Cerebellar nuclear complex (tissue), 1 donor: ENCODE measurements around the gene SGF29.
"Not testable (repeated sequence)": the region's sequence is repeated elsewhere in the genome, so short reads cannot be mapped to it uniquely, and the experiment has no call there.

Source experiments
- DNase-seq, 2 experiments: peaks; one replicate each; lab custom pipeline; 2025; lab: John Stamatoyannopoulos, UW

SGF29 gene

DNA sequence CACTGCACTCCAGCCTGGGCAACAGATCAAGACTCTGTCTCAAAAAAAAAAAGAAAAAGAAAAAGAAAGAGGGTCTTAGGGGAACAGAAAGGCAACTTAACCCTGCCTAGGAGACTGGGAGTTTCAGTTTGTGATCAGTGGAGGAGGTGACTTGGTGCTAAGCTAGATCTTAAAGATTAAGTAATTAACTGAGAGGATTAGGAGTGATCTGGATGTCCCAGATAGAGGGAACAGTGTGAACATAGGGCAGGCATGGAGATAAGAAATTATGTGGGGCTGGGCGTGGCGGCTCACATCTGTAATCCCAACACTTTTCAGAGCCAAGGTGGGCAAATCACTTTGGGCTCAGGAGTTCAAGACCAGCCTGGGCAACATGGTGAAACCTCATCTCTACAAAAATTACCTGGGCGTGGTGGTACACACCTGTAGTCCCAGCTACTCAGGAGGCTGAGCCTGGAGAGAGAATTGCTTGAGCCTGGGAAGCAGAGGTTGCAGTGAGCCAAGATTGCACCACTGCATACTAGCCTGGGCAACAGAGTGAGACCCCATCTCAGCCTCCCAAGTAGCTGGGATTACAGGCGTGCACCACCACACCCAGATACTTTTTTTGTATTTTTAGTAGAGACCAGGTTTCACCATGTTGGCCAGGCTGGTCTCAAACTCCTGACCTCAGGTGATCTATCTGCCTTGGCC is 12.7 kb downstream of the SGF29 start:
- DNase-seq: not testable (repeated sequence)

DNA sequence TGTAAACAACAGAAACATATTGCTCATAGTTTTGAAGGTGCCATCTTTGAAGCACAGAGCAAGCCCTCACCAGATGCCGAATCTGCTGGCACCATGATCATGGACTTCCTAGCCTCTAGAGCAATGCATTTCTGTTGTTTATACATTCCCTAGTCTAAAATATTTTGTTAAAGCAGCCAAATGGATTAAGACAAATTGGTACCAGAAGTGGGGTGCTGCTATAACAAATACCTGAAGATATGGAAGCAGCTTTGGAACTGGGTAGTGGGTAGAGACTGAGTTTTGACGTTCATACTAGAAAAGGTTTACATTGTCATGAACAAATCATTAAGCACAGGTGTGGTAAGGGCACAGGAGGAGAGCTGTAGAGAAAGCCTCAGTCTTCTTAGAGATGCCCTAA is 13.6 kb downstream of the SGF29 start:
- no peak for DNase-seq

DNA sequence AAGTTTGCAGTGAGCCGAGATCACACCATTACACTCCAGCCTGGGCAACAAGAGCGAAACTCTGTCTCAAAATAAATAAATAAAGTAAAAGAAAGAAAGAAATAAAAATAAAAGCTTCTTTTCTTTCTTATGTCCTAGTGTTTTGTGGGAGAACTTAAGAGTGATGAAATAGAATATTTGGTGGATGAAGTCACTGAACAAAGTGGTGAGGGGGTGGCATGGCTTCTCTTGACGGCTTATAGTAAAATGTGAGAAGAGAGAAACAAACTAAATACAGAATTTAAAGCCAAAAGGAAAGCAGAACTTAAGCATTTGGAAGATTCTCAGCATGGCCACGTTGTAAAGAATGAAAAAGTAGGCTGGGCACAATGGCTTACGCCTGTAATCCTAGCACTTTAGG is 15.3 kb downstream of the SGF29 start:
- no peak for DNase-seq

DNA sequence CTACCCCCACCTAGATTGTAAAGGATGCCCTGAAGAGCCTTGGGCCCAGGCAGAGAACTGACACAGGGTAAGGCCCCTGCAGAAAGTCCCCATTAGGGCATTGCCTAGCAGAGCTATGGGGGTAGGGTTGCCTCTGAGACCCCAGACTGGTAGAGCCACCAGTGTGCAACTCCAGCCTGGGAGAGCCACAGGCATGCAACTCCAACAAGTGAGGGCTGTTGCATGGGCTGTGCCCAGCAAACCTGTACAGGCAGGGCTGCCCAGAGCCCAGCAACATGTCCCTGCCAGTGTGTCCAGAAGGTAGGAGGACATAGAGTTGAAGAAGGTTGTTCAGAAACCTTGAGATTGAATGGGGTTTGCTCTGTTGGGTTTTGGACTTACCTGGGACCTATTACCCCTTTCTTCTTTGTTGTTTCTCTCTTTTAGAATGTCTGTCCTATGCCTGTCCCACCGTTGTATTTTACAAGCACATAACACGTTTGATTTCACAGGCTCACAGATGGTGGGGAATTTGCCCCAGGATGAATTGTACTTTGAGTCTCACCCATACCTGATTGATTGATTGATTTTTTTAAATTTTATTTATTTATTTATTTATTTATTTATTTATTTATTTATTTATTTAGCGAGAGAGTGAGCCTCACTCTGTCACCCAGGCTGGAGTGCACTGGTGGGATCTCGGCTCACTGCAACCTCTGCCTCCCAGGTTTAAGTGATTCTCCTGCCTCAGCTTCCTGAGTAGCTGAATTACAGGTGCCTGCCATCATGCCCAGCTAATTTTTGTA is 16.4 kb downstream of the SGF29 start:
- no peak for DNase-seq

DNA sequence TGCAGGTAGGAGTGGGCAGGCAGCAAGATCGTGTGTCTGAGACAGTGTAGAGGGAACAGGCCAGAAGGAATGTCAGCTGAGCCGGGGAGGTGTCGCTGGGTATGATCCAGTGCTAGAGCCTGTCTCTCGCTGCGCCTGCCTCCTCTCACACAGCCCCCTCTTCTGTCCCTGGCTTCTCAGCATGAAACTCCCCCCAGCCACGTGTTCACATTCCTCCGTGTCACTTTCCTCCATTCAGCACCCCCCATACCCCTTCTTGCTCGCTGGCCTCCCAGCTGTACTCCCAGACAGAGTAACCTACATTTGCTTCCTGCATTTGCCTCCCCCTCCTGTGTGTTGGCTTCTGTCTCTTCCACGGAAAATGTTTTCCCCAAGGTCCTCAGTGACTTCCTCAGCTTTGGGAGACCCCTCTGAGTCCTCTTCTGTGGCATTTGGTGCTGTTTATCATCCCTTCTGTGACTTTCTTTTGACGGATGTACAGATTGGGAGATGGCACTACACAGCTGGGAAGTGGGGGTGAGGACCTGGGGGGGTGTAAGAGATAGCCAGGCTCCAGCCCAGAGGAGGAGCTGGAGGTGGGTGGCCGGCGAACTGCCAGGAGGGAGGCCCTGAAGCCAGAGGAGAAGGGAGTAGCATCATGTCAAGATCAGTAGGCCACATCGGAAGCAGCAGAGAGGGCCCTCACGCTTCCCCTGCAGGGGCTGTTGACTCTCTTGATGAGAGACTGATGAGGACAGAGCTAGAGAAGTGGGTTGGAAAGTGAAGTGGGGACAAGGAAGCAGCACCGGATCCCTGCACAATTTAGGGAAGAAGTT is 19.2 kb downstream of the SGF29 start:
- no peak for DNase-seq

DNA sequence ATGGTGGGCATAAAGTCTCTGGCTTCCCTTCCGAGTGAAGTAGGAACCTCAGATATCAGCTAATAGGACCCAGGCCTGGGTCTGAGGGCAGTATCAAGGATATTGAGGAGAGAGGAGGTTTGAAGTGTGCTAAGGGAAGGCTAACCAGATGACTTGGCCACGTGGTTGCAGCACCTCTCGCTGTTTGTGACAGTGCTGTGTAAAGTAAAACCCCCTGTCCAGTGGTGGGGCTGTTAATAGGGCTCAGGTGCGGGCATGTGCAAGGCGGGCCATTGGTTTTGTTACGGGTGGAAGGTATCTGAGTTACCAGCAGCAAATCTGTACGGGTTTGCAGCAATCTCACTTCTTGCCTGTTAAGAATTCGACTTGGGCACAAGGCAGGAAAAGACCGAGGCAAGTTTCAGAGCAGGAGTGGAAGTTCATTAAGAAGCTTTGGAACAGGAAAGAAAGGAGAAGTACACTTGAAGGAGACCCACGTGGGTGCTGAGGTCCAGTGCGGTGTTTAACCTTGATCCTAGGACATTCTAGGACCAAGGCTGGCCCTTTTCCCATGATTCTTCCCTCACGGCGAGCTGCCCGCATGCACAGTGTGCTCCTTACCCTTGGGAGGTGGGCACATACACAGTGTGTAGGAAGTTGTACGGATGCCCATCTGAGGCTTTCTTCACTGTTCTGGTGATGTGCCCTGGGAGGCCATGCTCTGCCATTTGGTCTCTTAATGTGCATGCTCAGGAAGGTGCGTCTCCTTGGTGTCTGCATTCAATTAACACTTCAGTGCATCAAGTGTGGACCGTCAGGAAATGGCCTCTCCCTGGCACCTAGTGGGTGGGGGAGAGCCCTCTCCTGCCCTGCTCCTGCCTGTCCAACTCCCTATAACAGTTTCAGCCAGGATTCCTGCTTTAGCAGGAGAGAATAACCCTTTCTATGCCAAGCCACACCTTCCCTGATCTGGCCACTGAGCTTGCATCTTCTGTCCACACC is 20.3 kb downstream of the SGF29 start:
- no peak for DNase-seq

DNA sequence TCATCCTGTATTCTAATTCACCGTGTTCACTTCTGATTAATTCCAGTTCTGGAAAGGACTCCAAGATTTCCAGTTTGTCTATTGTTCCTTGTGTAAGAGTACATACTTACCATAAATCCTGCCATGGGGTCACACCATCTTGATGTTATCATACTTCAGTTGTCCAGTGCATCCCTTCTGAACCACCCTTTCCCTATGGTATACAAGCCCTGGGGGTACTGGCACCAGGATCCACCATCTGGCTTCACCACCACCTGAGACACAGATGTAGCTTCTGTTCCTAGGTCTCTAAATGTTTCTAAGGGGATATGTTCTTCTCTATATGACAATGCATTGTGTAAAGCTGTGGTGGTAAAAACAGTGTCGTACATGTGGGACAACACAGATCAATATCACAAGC is 21.2 kb downstream of the SGF29 start:
- no peak for DNase-seq

DNA sequence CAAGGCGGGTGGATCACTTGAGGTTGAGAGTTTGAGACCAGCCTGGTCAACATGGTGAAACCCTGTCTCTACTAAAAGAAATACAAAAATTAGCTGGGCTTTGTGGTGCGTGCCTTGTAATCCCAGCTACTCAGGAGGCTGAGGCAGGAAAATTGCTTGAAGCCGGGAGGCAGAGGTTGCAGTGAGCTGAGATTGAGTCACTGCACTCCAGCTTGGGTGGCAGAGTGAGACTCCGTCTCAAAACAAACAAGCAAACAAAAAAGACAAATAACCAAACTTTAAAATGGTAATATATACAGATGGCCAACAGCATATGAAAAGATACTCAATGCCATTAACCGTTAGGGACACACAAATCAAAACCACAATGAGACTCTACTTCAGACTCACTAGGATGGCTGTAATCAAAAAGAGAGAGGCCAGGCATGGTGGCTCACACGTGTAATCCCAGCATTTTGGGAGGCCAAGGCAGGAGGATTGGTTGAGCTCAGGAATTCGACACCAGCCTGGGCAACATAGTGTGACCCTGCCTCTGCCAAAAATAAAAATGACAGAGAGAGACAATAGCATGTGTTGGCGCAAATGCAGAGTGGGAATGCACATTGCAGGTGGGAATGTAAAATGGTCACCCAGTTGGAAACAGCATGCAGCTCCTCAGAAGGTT is 21.9 kb downstream of the SGF29 start:
- DNase-seq: no peak

DNA sequence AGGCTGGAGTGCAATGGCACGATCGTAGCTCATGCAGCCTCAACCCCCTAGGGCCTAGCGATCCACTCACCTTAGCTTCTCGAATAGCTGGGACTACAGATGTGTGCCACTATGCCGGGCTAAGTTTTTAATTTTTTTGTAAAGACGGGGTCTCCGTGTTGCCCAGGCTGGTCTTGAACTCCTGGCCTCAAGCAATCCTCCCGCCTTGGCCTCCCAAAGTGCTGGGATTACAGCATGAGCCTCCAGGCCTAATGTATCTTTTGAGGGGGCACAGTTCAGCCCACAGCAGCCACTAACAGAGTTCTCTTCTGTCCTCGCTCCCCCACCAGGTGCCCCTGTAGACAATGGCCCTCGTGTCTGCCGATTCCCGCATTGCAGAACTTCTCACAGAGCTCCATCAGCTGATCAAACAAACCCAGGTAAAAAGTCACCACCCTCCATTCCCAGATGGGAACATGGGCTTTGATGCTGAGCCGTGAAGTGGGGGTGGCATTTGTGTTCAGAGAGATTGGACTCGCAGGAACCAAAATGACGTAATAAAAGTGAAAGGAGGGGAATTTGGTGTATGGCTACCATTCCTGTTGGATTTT is 27.1 kb downstream of the SGF29 start:
- no peak for DNase-seq

DNA sequence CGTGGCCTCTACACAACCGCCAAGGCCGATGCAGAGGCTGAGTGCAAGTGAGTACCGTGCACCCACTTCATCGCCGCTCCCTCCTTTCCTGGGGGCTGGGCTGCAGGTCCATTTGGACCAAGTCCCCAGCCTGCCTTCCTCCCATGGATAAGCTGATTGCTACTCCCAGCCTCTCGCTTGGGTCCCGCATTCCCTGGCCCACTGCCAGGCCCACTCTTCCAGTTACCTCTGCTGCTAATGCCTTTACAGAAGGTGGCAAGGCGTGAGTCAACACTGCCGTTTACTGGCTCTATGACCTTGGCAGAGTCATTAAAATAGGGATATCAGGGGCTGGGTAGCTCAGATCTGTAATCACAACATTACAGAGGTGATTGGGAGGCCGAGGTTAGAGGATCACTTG is 32.0 kb downstream of the SGF29 start:
- DNase-seq: no peak

DNA sequence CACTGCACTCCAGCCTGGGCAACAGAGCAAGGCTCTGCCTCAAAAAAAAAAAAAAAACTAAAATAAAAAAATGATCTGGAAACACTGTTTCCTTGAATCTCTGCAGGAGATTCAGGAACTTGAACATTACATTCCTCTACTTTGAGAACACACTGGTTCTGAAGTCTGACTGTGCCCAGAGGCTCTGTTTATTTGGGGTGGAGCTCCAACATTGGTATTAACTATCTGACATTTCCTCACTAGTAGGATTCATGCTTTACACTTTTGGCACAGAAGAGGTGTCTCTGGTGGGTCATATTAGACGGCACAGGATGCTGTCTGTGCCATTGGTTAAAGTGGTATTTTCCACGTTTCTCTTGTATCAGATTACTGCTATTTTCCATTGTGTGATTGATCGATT is 32.7 kb downstream of the SGF29 start:
- DNase-seq: no peak

DNA sequence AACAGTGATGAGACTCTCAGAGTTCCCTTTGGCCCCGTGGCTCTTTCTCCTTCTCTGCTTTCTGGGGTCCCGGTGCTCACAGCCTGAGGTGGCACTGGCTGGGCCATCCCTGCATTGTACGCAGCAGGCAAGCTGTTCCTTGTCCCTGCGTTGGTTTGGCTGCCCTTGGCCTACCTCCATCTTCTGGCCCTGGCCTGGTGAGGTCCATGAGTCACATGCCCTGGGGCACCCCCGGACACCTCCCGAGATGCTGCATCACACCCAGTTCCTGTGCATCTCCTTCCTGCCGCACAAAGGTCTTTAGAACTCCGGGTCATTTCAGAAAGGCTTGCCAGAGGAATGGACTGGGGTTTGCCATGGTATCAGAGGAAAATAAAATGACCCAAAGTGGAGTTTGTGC is 33.7 kb downstream of the SGF29 start:
- no peak for DNase-seq

DNA sequence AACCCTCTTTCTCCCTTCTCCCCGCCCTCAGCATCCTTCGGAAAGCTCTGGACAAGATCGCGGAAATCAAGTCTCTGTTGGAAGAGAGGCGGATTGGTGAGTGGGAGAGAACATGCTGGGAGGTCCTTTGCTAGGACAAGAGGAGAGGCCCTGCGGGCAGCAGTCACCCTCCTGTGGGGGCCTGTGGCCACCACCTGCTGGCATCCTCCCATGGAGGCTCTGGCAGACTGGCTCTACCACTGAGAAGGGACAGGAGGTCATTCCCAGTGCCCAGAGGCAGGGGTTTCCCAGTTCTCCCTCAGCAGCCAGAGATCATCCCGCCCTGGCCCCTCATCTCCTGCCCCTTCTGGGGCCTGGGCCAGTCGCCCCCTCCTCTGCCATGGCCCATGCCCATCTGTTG is 35.3 kb downstream of the SGF29 start:
- no peak for DNase-seq

DNA sequence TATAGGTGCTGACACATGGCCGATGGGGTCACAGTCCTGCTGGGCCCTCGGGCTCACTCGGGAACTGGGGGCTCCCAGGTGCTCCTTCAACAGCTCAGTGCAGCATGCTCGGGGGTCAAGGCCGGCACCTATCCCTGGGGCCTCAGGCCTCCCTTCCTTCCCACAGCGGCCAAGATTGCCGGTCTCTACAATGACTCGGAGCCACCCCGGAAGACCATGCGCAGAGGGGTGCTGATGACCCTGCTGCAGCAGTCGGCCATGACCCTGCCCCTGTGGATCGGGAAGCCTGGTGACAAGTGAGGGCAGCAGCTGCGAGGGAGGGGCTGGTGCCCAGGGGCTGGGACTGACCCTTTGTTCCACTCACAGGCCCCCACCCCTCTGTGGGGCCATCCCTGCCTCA is 36.2 kb downstream of the SGF29 start:
- DNase-seq: no peak

DNA sequence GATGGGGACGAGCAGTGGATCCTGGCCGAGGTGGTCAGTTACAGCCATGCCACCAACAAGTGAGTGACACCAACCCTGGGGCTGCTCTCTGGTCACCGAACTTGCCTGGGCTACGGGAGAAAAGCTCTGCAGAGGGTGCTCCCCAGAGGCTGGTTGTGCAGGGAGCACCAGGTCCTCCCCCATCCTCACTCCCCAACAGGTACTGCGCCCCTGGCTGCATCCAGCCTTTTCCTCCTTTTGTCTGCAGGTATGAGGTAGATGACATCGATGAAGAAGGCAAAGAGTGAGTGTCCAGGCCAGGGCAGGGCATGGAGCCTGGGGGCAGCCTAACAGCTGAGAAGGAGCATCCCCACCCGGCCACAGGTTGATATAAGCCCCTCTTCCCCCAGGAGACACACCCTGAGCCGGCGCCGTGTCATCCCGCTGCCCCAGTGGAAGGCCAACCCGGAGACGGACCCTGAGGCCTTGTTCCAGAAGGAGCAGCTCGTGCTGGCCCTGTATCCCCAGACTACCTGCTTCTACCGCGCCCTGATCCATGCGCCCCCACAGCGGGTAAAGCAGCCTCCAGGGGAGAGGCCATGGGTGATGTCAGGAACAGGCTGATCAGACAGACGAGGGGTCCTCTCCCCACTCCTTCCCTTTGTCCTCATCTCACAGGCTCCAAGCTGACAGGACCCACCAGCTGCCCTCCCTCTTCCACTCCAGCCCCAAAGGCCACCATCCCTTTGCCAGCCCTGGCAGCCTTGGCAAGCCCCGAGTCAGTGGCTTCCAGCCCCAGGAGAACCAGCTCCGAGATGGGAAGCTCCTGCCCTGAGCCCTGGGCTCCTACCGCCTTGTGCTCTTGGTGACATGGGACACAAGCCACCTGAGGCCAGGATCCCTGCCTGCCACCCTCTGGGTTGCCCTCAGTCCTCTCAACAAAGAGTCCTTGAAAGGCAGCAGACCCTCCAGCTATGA is 36.9 kb downstream of the SGF29 start:
- DNase-seq: no peak

DNA sequence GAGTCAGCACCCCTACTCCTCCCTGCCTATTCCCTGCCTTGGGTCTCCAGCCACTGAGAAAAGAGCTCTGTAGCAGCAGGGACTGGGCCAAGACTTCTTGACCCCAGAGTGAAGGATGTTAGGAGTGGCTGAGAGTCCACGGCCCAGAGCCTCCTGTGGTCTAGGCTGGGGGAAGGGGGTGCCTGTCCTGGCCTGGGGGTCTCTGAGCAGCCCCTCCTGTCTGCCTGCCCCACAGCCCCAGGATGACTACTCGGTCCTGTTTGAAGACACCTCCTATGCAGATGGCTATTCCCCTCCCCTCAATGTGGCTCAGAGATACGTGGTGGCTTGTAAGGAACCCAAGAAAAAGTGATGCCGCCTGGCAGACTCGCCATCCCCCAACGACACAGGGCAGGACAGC is 37.6 kb downstream of the SGF29 start:
- no peak for DNase-seq

DNA sequence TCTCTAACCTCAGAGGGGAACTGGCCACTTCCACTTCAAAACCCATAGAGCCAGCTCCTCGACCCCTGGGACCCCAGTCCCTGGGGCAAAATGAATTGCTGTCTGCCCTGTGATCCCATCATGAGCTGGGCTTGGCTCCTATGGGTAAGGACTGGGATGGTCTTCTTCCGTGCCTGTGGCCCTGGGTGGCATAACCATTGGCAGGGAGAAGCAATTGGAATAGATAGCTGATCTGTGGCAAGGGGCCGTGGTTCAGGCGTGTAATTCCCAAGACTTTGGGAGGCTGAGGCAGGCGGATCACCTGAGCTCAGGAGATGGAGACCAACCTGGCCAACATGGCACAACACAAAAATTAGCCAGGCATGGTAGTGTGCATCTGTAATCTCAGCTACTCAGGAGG is 38.8 kb downstream of the SGF29 start:
- no peak for DNase-seq

DNA sequence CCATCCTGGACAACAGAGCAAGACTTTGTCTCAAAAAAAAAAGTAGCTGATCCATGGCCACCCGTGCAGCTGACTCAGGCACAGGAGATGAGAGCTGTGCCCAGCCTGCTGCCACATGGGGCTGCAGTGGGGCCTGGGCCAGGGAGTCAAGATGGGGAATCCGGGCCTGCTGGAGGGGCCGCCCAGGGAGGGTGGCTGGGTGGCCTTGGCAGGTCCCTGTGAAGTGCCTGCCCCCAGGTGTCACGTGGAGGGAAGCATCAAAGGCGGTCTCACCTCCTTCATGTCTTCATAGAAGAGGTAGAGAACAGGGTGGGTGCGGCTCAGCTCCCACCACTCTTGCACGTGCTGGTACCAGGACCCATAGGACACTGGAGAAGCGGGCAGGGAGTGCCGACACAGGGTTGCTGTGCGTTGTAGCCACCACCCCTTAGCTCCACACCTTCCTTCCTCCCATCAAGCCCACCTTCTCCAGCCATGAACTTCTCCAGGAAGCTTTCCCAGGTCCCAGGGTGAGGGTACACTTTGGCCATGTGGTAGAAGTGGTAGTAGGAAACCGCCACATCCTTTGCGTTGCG is 39.3 kb downstream of the SGF29 start:
- no peak for DNase-seq

DNA sequence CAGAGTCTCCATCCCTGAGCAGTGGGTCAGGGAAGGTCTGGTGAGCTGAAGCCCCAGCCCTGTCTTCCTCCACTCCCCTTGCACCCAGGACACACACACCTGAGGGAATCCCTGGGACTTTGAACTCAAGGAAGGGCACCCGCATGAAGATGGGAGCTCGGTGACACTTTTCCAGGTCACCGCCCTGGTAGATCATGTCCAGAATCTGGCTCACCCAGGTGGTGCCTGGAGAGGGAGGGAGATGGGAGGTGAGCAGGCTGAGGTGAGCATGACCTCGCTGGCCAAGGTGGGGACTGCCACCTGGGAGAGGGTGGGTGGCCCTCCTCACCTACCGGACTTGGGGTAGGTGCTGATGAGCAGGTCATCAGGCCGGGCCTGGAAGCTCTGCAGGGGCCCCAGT is 41.7 kb downstream of the SGF29 start:
- DNase-seq: not testable (repeated sequence)
